HG02981 (cell line): ENCODE measurements around the gene UQCC3.
"Not testable (repeated sequence)": the region's sequence is repeated elsewhere in the genome, so short reads cannot be mapped to it uniquely, and the experiment has no call there.

Experiments
- ATAC-seq: cut with Tn5 transposase; IDR thresholded peaks from one replicate; pipeline ENCODE4 v1.9.1; 2021; ENCODE audit warnings: mild to moderate bottlenecking, moderate library complexity; ENCODE audit not compliant: unreplicated experiment

Gene UQCC3

GRCh38 chr11:62671608-62672389 is at the start of gene UQCC3, which contains the start of gene LBHD1:
Gene UQCC3, plus strand, starts transcription at chr11:62671673. Its CDS starts 73 bp downstream, at chr11:62671746.
Gene LBHD1, minus strand, starts transcription at chr11:62672267. Its CDS starts 2,236 bp downstream, at chr11:62670031.
- ATAC-seq, result peak; percentile 78

- no peak for ATAC-seq
These were observed 48.9 kb upstream of the UQCC3 start for GRCh38 chr11:62622476-62623089.

GRCh38 chr11:62627713-62628112 is 43.8 kb upstream of the UQCC3 start:
- ATAC-seq, result no peak

GRCh38 chr11:62632492-62632891 is 39.0 kb upstream of the UQCC3 start:
- no peak for ATAC-seq

- no peak for ATAC-seq
These were observed 27.3 kb upstream of the UQCC3 start for GRCh38 chr11:62644220-62644619.

GRCh38 chr11:62645671-62645945 is 25.9 kb upstream of the UQCC3 start:
- no peak for ATAC-seq

- ATAC-seq, result peak; percentile 95
These were observed 25.3 kb upstream of the UQCC3 start, which contains the start of gene GANAB for GRCh38 chr11:62645946-62646824. Gene GANAB, minus strand, starts transcription at chr11:62646613. Its CDS starts 14 bp downstream, at chr11:62646599.

- no peak for ATAC-seq
These were observed 24.5 kb upstream of the UQCC3 start for GRCh38 chr11:62646825-62647608.

GRCh38 chr11:62647609-62648005 is 23.9 kb upstream of the UQCC3 start:
- ATAC-seq, result no peak

GRCh38 chr11:62648185-62648966 is 23.1 kb upstream of the UQCC3 start:
- no peak for ATAC-seq

GRCh38 chr11:62648967-62649364 is 22.5 kb upstream of the UQCC3 start:
- ATAC-seq, result no peak

GRCh38 chr11:62649486-62649885 is 22.0 kb upstream of the UQCC3 start:
- no peak for ATAC-seq

GRCh38 chr11:62650283-62650682 is 21.2 kb upstream of the UQCC3 start:
- not testable (repeated sequence) for ATAC-seq

GRCh38 chr11:62652161-62653006 is 19.1 kb upstream of the UQCC3 start:
- ATAC-seq, result no peak

- ATAC-seq, result no peak
These were observed 17.2 kb upstream of the UQCC3 start for GRCh38 chr11:62654297-62654696.

GRCh38 chr11:62656796-62657429 is 14.6 kb upstream of the UQCC3 start:
- ATAC-seq, result no peak

- peak; percentile 15 for ATAC-seq
These were observed 6.9 kb upstream of the UQCC3 start for GRCh38 chr11:62664405-62665074.

- peak; percentile 86 for ATAC-seq
These were observed 6.3 kb upstream of the UQCC3 start, which contains the start of the genes C11orf98 and CSKMT for GRCh38 chr11:62665075-62665598. Gene C11orf98, minus strand, starts transcription at chr11:62665210. Its CDS starts 41 bp downstream, at chr11:62665169. Gene CSKMT, plus strand, starts transcription at chr11:62665312. Its CDS starts 568 bp downstream, at chr11:62665880.
